SU-DHL-6 (cell line): ENCODE data around the gene REC114.

Experiments used
- H2AFZ ChIP-seq: fragments of 200-600 bp; sonication (generic); 2 replicates; pipeline ENCODE4 v1.6.1; 2014; ENCODE audit warnings: low read depth, mild to moderate bottlenecking, moderate library complexity, mixed read lengths, antibody characterized with exemption, low read length; ENCODE audit not compliant: severe bottlenecking
- H3F3A ChIP-seq: fragments of 200-600 bp; shearing (Covaris generic); 2 replicates; pipeline ENCODE4 v1.6.0; 2016; ENCODE audit warnings: antibody characterized with exemption, mild to moderate bottlenecking; ENCODE audit not compliant: insufficient read depth
- H3K27ac ChIP-seq: fragments of 200-600 bp; sonication (generic); 2 replicates; pipeline ENCODE4 v1.5.1; 2016; ENCODE audit warnings: low read depth, mild to moderate bottlenecking, low read length, moderate library complexity, mixed read lengths
- H3K27me3 ChIP-seq: fragments of 200-600 bp; sonication (generic), shearing (Covaris generic); 2 replicates; pipeline ENCODE4 v1.6.0; 2014; ENCODE audit warnings: mild to moderate bottlenecking, low read length
- H3K36me3 ChIP-seq: fragments of 200-600 bp; sonication (generic); 2 replicates; pipeline ENCODE4 v1.6.1; 2014; ENCODE audit warnings: mild to moderate bottlenecking, low read length, mixed read lengths
- H3K4me2 ChIP-seq: fragments of 300-600, 200-600 bp; shearing (Covaris generic), sonication (generic); 2 replicates; pipeline ENCODE4 v1.6.0; 2014; ENCODE audit warnings: low read length, low read depth, mild to moderate bottlenecking; ENCODE audit not compliant: poor library complexity, severe bottlenecking
- H3K4me3 ChIP-seq: fragments of 200-600 bp; sonication (generic); 2 replicates; pipeline ENCODE4 v1.5.1; 2014; ENCODE audit warnings: antibody characterized with exemption, low read length, mild to moderate bottlenecking, mixed read lengths; ENCODE audit not compliant: insufficient read depth, poor library complexity, severe bottlenecking
- H3K79me2 ChIP-seq: fragments of 200-600 bp; sonication (generic); 2 replicates; pipeline ENCODE4 v1.6.1; 2014; ENCODE audit warnings: mild to moderate bottlenecking, low read length, moderate library complexity; ENCODE audit not compliant: insufficient read depth
- H3K9ac ChIP-seq: fragments of 200-600 bp; sonication (generic); 2 replicates; pipeline ENCODE4 v1.7.0; 2014; ENCODE audit warnings: mild to moderate bottlenecking, low read length
- H3K9me2 ChIP-seq: fragments of 200-600 bp; sonication (generic); replicated peaks from 2 replicates; pipeline ENCODE4 v1.6.1; 2014; ENCODE audit warnings: low read length; ENCODE audit not compliant: insufficient read depth
- H3K9me3 ChIP-seq: fragments of 200-600 bp; sonication (generic); 2 replicates; pipeline ENCODE4 v1.6.1; 2014; ENCODE audit warnings: low read length, mixed read lengths; ENCODE audit not compliant: insufficient read depth
- H4K20me1 ChIP-seq: fragments of 200-600 bp; sonication (generic); 2 replicates; pipeline ENCODE4 v1.6.1; 2014; ENCODE audit warnings: low read depth, mild to moderate bottlenecking, antibody characterized with exemption, low read length, moderate library complexity, mixed read lengths
- CTCF ChIP-seq: fragments of 200-600 bp; sonication (generic); IDR thresholded peaks from one replicate; pipeline ENCODE4 v1.5.1; 2017; ENCODE audit warnings: antibody characterized with exemption, mild to moderate bottlenecking, low read length, moderate library complexity; ENCODE audit not compliant: insufficient read depth, poor library complexity, severe bottlenecking
- EZH2phosphoT487 ChIP-seq: fragments of 200-600 bp; sonication (generic), shearing (Covaris generic); conservative IDR thresholded peaks from 2 replicates; pipeline ENCODE4 v1.6.1; 2018; ENCODE audit warnings: mild to moderate bottlenecking, antibody characterized with exemption, low read length, moderate library complexity, mixed read lengths

Gene REC114

GRCh38 chr15:73601451-73602445, 158.8 kb downstream of the REC114 start:
- Histone ChIP-seq H3K79me2 (peaks cover 94% of the 10 kb centered on the region), H3K4me2 (no peak overlapping the region), H3K9me2 (no peaks in the 10 kb centered on the region), H3F3A (no peaks in the 10 kb centered on the region), H3K4me3 (no peak overlapping the region), H3K27ac (no peak overlapping the region), H4K20me1 (peaks cover 15% of the 10 kb centered on the region; the same call in 1 of the 2 replicates), H3K9me3 (no peaks in the 10 kb centered on the region), H2AFZ (no peak overlapping the region), H3K36me3 (no peaks in the 10 kb centered on the region), H3K9ac (no peak overlapping the region), H3K27me3 (no peaks in the 10 kb centered on the region)
- TF ChIP-seq CTCF (no peak), EZH2phosphoT487 (no peak)

GRCh38 chr15:73602446-73602843, 159.5 kb downstream of the REC114 start:
- H3K9me3 ChIP-seq, result no peaks in the 10 kb centered on the region
- H3K27ac ChIP-seq, result no peak overlapping the region
- no peak overlapping the region for H2AFZ ChIP-seq
- no peak overlapping the region for H3K9ac ChIP-seq
- TF ChIP-seq CTCF (no peak), EZH2phosphoT487 (no peak)
- H3K4me2 ChIP-seq, result no peak overlapping the region
- H4K20me1 ChIP-seq, result peaks cover 15% of the 10 kb centered on the region; the same call in 1 of the 2 replicates
- peaks cover 96% of the 10 kb centered on the region for H3K79me2 ChIP-seq
- no peaks in the 10 kb centered on the region for H3K9me2 ChIP-seq
- no peaks in the 10 kb centered on the region for H3K36me3 ChIP-seq
- H3F3A ChIP-seq, result no peaks in the 10 kb centered on the region
- no peaks in the 10 kb centered on the region for H3K27me3 ChIP-seq
- no peak overlapping the region for H3K4me3 ChIP-seq

- Histone ChIP-seq H4K20me1 (peaks cover 14% of the 10 kb centered on the region; the same call in 1 of the 2 replicates), H3K27me3 (no peaks in the 10 kb centered on the region), H3K9me3 (no peaks in the 10 kb centered on the region)
Measured at GRCh38 chr15:73602992-73603391, 160.0 kb downstream of the REC114 start.

More at GRCh38 chr15:73602992-73603391, 160.0 kb downstream of the REC114 start:
- no peak overlapping the region for H2AFZ ChIP-seq
- H3K4me3 ChIP-seq, result no peak overlapping the region
- H3K79me2 ChIP-seq, result peaks cover 97% of the 10 kb centered on the region
- no peak overlapping the region for H3K4me2 ChIP-seq
- TF ChIP-seq EZH2phosphoT487, result no peak
- TF ChIP-seq CTCF, result no peak
- no peaks in the 10 kb centered on the region for H3F3A ChIP-seq
- H3K36me3 ChIP-seq, result no peaks in the 10 kb centered on the region
- no peak overlapping the region for H3K9ac ChIP-seq
- H3K9me2 ChIP-seq, result no peaks in the 10 kb centered on the region
- H3K27ac ChIP-seq, result no peak overlapping the region
